HepG2 (cell line): Measurements from ENCODE around the gene ACTR1A. TPM values are rescaled to one million over a fixed set of nuclear protein-coding genes. Genes with fewer than 3 reads are reported as not detected.
A peak's percentile ranks its signal among the peaks of the same experiment; 100 is the strongest.

Source experiments
- CEBPG ChIP-seq: IDR thresholded peaks from 2 replicates; pipeline ENCODE4 v1.6.1; 2016
- DPF2 ChIP-seq: sonication (generic); formaldehyde crosslinking; IDR thresholded peaks from 2 replicates; pipeline ENCODE4 v1.4.0; 2020; ENCODE audit warnings: mild to moderate bottlenecking, low read depth, missing genetic modification reagents, borderline replicate concordance
- ELF3 ChIP-seq: IDR thresholded peaks from 2 replicates; pipeline ENCODE4 v1.6.1; 2016; ENCODE audit warnings: missing genetic modification reagents, missing compliant biosample characterization
- GATA4 ChIP-seq: sonication (generic); IDR thresholded peaks from 2 replicates; pipeline ENCODE4 v1.6.1; 2016; ENCODE audit warnings: antibody characterized with exemption, low read depth, borderline replicate concordance
- GATAD2A ChIP-seq: IDR thresholded peaks from 2 replicates; pipeline ENCODE4 v1.6.1; 2016
- IRF2 ChIP-seq: IDR thresholded peaks from 2 replicates; pipeline ENCODE4 v1.6.1; 2018; ENCODE audit warnings: missing genetic modification reagents, missing compliant biosample characterization
- MIXL1 ChIP-seq: IDR thresholded peaks from 2 replicates; pipeline ENCODE4 v1.6.1; 2016
- PAWR ChIP-seq: sonication (generic); formaldehyde crosslinking; IDR thresholded peaks from 2 replicates; pipeline ENCODE4 v1.4.0; 2020; ENCODE audit warnings: missing genetic modification reagents, mild to moderate bottlenecking, borderline replicate concordance
- PHF8 ChIP-seq: sonication (generic); formaldehyde crosslinking; IDR thresholded peaks from 2 replicates; pipeline ENCODE4 v1.5.0; 2020; ENCODE audit warnings: missing genetic modification reagents
- POLR2AphosphoS5 ChIP-seq: IDR thresholded peaks from 2 replicates; pipeline ENCODE4 v1.6.1; 2012; ENCODE audit warnings: low read depth, low read length
- PPARG ChIP-seq: conservative IDR thresholded peaks from 2 replicates; pipeline ENCODE4 v1.6.1; 2016; ENCODE audit warnings: missing biosample characterization, missing genetic modification reagents
- SOX13 ChIP-seq, 3 experiments: fragments of 450-650 bp in 1 of 3; sonication (generic) in 1 of 3; formaldehyde crosslinking in 1 of 3; IDR thresholded peaks in 2 of 3; conservative IDR thresholded peaks in 1 of 3; 2 replicates each; pipeline versions ENCODE4 v1.5.0 to v1.6.1; 2016 to 2020; ENCODE audit warnings: antibody characterized with exemption in 1 of 3, mild to moderate bottlenecking in 1 of 3, missing compliant biosample characterization in 1 of 3, missing genetic modification reagents in 1 of 3, moderate library complexity in 1 of 3
- ZMYM4 ChIP-seq: sonication (generic); formaldehyde crosslinking; IDR thresholded peaks from 2 replicates; pipeline ENCODE4 v1.8.1; 2023; ENCODE audit warnings: mild to moderate bottlenecking, missing genetic modification reagents
- polyA plus RNA-seq, 8 experiments: library from polyadenylated mRNA; depleted of rRNA in 3 of 8; stranded (reverse) in 7 of 8; unstranded in 1 of 8; fragments of >200 nt; fragmentation: Illumina TruSeq in 4 of 8; extraction: Trizol in 4 of 8; gene quantifications; 2 replicates each; pipeline versions ENCODE4 v1.2.1 to v1.2.3, GENCODE V29; 2011 to 2016; ENCODE audit warnings: low read depth in 4 of 8, missing spikeins in 1 of 8, mixed read lengths in 1 of 8; ENCODE audit not compliant: insufficient read depth in 1 of 8
- total RNA-seq, 5 experiments: library from RNA; depleted of rRNA; stranded (reverse); fragments of >200 nt; fragmentation: Illumina TruSeq; extraction: Trizol; gene quantifications; 2 replicates each; pipeline ENCODE4 v1.2.3, GENCODE V29; 2016; ENCODE audit warnings: low read depth in 1 of 5
- TF ChIP-seq, protein P1 (sequence below): sonication (generic); formaldehyde crosslinking; conservative IDR thresholded peaks from 2 replicates; pipeline ENCODE4 v1.8.0; 2022; ENCODE audit warnings: mild to moderate bottlenecking, moderate library complexity, missing genetic modification reagents
- TF ChIP-seq, protein P2 (sequence below): IDR thresholded peaks from 2 replicates; pipeline ENCODE4 v1.6.1; 2018; ENCODE audit warnings: missing genetic modification reagents, mild to moderate bottlenecking, missing compliant biosample characterization
- TF ChIP-seq, protein P3 (sequence below): sonication (generic); formaldehyde crosslinking; IDR thresholded peaks from 2 replicates; pipeline ENCODE4 v1.4.0; 2020; ENCODE audit warnings: missing genetic modification reagents
- TF ChIP-seq, protein P4 (sequence below): sonication (generic); formaldehyde crosslinking; IDR thresholded peaks from 2 replicates; pipeline ENCODE4 v1.4.0; 2020; ENCODE audit warnings: missing genetic modification reagents
- TF ChIP-seq, protein P5 (sequence below): sonication (generic); formaldehyde crosslinking; IDR thresholded peaks from 2 replicates; pipeline ENCODE4 v1.9.0; 2021; ENCODE audit warnings: missing genetic modification reagents, borderline replicate concordance

The ACTR1A gene
- total and polyA plus RNA-seq, 2 of the 13 experiments (the other 11 are each of a cell fraction or from before 2014, with no cell fraction given): 59.6 to 62.8 TPM

DNA sequence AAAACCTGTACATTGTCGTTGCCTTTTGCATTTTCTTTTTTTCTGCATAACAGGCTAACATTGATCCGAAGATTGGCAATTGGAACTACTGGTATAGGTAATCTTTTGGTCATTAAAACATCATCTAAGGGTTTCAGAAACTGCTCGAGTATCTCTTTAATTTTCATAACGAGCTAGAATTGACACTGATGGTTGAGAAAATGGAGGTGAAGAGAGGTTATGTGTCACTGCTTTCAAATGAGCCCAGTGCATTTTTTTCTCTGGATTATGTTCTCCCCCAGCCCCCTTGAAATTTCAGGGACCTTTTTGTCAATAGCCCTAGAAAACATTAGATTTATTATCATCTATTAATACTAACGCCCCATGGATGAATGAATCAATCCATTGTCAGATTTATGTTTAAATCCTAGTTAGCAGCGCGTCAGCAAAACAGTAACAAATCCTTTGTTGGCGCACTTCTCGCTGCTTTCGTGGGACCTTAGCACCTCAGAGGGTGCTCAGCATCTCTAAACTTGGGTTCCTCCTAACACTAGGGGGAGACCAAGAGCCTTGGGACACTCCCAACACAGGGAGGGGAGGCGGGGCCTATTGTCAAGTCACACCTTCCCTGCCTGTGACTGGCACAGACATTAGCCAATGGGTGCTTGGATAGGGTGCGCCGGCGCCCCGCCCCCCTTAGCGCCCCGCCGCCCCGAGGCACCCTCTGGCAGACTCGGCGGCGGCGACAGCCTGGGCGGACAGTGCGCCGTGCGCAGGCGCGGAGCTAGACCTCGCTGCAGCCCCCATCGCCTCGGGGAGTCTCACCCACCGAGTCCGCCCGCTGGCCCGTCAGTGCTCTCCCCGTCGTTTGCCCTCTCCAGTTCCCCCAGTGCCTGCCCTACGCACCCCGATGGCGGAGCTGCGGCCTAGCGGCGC lies 1.0 kb upstream of the ACTR1A start, which contains the start of gene SUFU (continued):
- TF ChIP-seq, protein P1, sequence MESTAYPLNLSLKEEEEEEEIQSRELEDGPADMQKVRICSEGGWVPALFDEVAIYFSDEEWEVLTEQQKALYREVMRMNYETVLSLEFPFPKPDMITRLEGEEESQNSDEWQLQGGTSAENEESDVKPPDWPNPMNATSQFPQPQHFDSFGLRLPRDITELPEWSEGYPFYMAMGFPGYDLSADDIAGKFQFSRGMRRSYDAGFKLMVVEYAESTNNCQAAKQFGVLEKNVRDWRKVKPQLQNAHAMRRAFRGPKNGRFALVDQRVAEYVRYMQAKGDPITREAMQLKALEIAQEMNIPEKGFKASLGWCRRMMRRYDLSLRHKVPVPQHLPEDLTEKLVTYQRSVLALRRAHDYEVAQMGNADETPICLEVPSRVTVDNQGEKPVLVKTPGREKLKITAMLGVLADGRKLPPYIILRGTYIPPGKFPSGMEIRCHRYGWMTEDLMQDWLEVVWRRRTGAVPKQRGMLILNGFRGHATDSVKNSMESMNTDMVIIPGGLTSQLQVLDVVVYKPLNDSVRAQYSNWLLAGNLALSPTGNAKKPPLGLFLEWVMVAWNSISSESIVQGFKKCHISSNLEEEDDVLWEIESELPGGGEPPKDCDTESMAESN (CRISPR knock-in tag): 0 out of 2 replicates have a peak, but pooled peaks have one; percentile 33
- TF ChIP-seq GATAD2A (CRISPR knock-in tag) (peak; percentile 45; the same call in 1 of the 2 replicates), GATA4 (0 out of 2 replicates have a peak, but pooled peaks have one; percentile 50), MIXL1 (CRISPR knock-in tag) (peak; percentile 51; the same call in 1 of the 2 replicates), PPARG (CRISPR knock-in tag) (peak; percentile 55; the same call in 1 of the 2 replicates), POLR2AphosphoS5 (peak; percentile 70), DPF2 (no peak), PAWR (CRISPR knock-in tag) (no peak), SOX13 (IDR thresholded peaks at IDR 0.05) (no peak), SOX13 (CRISPR knock-in tag; conservative IDR thresholded peaks at IDR 0.05 in 1 of 2, IDR thresholded peaks at IDR 0.05 in 1 of 2) (peak in 1 of 2 experiments; percentile 34; a peak in 2 of 4 replicates), CEBPG (CRISPR knock-in tag) (0 out of 2 replicates have a peak, but pooled peaks have one; percentile 4), ZMYM4 (CRISPR knock-in tag) (peak; percentile 53), PHF8 (CRISPR knock-in tag) (peak; percentile 81), IRF2 (CRISPR knock-in tag) (peak; percentile 60), ELF3 (CRISPR knock-in tag) (peak; percentile 59; the same call in 1 of the 2 replicates)
- TF ChIP-seq, protein P2, sequence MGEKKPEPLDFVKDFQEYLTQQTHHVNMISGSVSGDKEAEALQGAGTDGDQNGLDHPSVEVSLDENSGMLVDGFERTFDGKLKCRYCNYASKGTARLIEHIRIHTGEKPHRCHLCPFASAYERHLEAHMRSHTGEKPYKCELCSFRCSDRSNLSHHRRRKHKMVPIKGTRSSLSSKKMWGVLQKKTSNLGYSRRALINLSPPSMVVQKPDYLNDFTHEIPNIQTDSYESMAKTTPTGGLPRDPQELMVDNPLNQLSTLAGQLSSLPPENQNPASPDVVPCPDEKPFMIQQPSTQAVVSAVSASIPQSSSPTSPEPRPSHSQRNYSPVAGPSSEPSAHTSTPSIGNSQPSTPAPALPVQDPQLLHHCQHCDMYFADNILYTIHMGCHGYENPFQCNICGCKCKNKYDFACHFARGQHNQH (CRISPR knock-in tag): 0 out of 2 replicates have a peak, but pooled peaks have one; percentile 21
- TF ChIP-seq, protein P3, sequence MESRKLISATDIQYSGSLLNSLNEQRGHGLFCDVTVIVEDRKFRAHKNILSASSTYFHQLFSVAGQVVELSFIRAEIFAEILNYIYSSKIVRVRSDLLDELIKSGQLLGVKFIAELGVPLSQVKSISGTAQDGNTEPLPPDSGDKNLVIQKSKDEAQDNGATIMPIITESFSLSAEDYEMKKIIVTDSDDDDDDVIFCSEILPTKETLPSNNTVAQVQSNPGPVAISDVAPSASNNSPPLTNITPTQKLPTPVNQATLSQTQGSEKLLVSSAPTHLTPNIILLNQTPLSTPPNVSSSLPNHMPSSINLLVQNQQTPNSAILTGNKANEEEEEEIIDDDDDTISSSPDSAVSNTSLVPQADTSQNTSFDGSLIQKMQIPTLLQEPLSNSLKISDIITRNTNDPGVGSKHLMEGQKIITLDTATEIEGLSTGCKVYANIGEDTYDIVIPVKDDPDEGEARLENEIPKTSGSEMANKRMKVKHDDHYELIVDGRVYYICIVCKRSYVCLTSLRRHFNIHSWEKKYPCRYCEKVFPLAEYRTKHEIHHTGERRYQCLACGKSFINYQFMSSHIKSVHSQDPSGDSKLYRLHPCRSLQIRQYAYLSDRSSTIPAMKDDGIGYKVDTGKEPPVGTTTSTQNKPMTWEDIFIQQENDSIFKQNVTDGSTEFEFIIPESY (CRISPR knock-in tag): peak; percentile 50; the same call in 1 of the 2 replicates
- TF ChIP-seq, protein P4, sequence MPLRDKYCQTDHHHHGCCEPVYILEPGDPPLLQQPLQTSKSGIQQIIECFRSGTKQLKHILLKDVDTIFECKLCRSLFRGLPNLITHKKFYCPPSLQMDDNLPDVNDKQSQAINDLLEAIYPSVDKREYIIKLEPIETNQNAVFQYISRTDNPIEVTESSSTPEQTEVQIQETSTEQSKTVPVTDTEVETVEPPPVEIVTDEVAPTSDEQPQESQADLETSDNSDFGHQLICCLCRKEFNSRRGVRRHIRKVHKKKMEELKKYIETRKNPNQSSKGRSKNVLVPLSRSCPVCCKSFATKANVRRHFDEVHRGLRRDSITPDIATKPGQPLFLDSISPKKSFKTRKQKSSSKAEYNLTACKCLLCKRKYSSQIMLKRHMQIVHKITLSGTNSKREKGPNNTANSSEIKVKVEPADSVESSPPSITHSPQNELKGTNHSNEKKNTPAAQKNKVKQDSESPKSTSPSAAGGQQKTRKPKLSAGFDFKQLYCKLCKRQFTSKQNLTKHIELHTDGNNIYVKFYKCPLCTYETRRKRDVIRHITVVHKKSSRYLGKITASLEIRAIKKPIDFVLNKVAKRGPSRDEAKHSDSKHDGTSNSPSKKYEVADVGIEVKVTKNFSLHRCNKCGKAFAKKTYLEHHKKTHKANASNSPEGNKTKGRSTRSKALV (CRISPR knock-in tag): 0 out of 2 replicates have a peak, but pooled peaks have one; percentile 7
- TF ChIP-seq, protein P5, sequence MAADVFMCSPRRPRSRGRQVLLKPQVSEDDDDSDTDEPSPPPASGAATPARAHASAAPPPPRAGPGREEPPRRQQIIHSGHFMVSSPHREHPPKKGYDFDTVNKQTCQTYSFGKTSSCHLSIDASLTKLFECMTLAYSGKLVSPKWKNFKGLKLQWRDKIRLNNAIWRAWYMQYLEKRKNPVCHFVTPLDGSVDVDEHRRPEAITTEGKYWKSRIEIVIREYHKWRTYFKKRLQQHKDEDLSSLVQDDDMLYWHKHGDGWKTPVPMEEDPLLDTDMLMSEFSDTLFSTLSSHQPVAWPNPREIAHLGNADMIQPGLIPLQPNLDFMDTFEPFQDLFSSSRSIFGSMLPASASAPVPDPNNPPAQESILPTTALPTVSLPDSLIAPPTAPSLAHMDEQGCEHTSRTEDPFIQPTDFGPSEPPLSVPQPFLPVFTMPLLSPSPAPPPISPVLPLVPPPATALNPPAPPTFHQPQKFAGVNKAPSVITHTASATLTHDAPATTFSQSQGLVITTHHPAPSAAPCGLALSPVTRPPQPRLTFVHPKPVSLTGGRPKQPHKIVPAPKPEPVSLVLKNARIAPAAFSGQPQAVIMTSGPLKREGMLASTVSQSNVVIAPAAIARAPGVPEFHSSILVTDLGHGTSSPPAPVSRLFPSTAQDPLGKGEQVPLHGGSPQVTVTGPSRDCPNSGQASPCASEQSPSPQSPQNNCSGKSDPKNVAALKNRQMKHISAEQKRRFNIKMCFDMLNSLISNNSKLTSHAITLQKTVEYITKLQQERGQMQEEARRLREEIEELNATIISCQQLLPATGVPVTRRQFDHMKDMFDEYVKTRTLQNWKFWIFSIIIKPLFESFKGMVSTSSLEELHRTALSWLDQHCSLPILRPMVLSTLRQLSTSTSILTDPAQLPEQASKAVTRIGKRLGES (CRISPR knock-in tag): no peak
